IPS-NIHi11 (cell line): Measurements from ENCODE around the gene CRYZ.
"Not testable (repeated sequence)": the region's sequence is repeated elsewhere in the genome, so short reads cannot be mapped to it uniquely, and the experiment has no call there.

Experiments
- DNase-seq: peaks from one replicate; pipeline ENCODE4 v3.0.0; 2012; ENCODE audit warnings: mixed read lengths, low spot score

Gene CRYZ

GRCh38 chr1:74732960-74733603 is at the start of gene CRYZ, which contains the start of gene TYW3:
Gene CRYZ (minus strand): TSS chr1:74733050. CDS start chr1:74724821, 8,229 bp downstream.
Gene TYW3 (plus strand): TSS chr1:74733152. CDS start chr1:74733245, 93 bp downstream.
- DNase-seq, result peak; percentile 65

- DNase-seq, result peak; percentile 11
These were observed 47.7 kb upstream of the CRYZ start for GRCh38 chr1:74780594-74780993.

- no peak for DNase-seq
These were observed 46.9 kb upstream of the CRYZ start for GRCh38 chr1:74779750-74780149.

- DNase-seq, result no peak
These were observed 44.7 kb upstream of the CRYZ start for GRCh38 chr1:74777525-74777924.

GRCh38 chr1:74775735-74776134 is 42.9 kb upstream of the CRYZ start:
- DNase-seq, result no peak

- no peak for DNase-seq
These were observed 40.7 kb upstream of the CRYZ start for GRCh38 chr1:74773582-74773981.

- no peak for DNase-seq
These were observed 40.1 kb upstream of the CRYZ start for GRCh38 chr1:74772945-74773344.

- DNase-seq, result peak; percentile 37
These were observed 39.2 kb upstream of the CRYZ start for GRCh38 chr1:74771913-74772515.

- DNase-seq, result peak; percentile 45
These were observed 34.6 kb upstream of the CRYZ start for GRCh38 chr1:74767490-74767889.

GRCh38 chr1:74766579-74766978 is 33.7 kb upstream of the CRYZ start:
- no peak for DNase-seq

- DNase-seq, result no peak
These were observed 31.0 kb upstream of the CRYZ start for GRCh38 chr1:74763807-74764206.

GRCh38 chr1:74756650-74757049 is 23.8 kb upstream of the CRYZ start:
- not testable (repeated sequence) for DNase-seq

- no peak for DNase-seq
These were observed 22.6 kb upstream of the CRYZ start for GRCh38 chr1:74755475-74755874.

- DNase-seq, result peak; percentile 12
These were observed 20.3 kb upstream of the CRYZ start for GRCh38 chr1:74753104-74753503.

- no peak for DNase-seq
These were observed 16.1 kb upstream of the CRYZ start for GRCh38 chr1:74748960-74749359.

GRCh38 chr1:74745247-74745646 is 12.4 kb upstream of the CRYZ start:
- not testable (repeated sequence) for DNase-seq

GRCh38 chr1:74740307-74740980 is 7.6 kb upstream of the CRYZ start:
- not testable (repeated sequence) for DNase-seq

- no peak for DNase-seq
These were observed 4.5 kb upstream of the CRYZ start for GRCh38 chr1:74737333-74737732.

- peak; percentile 43 for DNase-seq
These were observed 994 bp upstream of the CRYZ start for GRCh38 chr1:74733604-74734484.

GRCh38 chr1:74732071-74732946 is 541 bp downstream of the CRYZ start:
- DNase-seq, result peak; percentile 29

- DNase-seq, result no peak
These were observed 1.3 kb downstream of the CRYZ start for GRCh38 chr1:74731399-74732052.
